Stimulated activated CD8-positive, alpha-beta memory T cell treated with anti-CD3 and anti-CD28 coated beads, Interleukin-7, amount 100 ng/mL, for 24 hours (primary cell): ENCODE data around the gene APCDD1L.

ENCODE experiments used
- DNase-seq: peaks from one replicate; pipeline ENCODE4 v3.0.0-alpha.2; 2020; ENCODE audit warnings: low read depth

Gene APCDD1L

GRCh38 chr20:58492074-58492718 lies 23.0 kb downstream of the APCDD1L start:
- no peak for DNase-seq

GRCh38 chr20:58486207-58486606 lies 29.0 kb downstream of the APCDD1L start:
- no peak for DNase-seq

- DNase-seq: no peak
Observed at GRCh38 chr20:58485393-58485792, 29.8 kb downstream of the APCDD1L start.

- no peak for DNase-seq
Observed at GRCh38 chr20:58483470-58483869, 31.7 kb downstream of the APCDD1L start.

- DNase-seq: no peak
Observed at GRCh38 chr20:58483051-58483450, 32.1 kb downstream of the APCDD1L start.

- DNase-seq: no peak
Observed at GRCh38 chr20:58482416-58482815, 32.8 kb downstream of the APCDD1L start.

- DNase-seq: peak; percentile 28
Observed at GRCh38 chr20:58481481-58482021, 33.6 kb downstream of the APCDD1L start.

- DNase-seq: no peak
Observed at GRCh38 chr20:58480551-58481336, 34.5 kb downstream of the APCDD1L start.

- no peak for DNase-seq
Observed at GRCh38 chr20:58479726-58480440, 35.3 kb downstream of the APCDD1L start.

GRCh38 chr20:58478141-58478805 lies 36.9 kb downstream of the APCDD1L start:
- no peak for DNase-seq

- DNase-seq: no peak
Observed at GRCh38 chr20:58475466-58475865, 39.7 kb downstream of the APCDD1L start.

GRCh38 chr20:58473453-58474425 lies 41.5 kb downstream of the APCDD1L start:
- no peak for DNase-seq

GRCh38 chr20:58472273-58473018 lies 42.8 kb downstream of the APCDD1L start:
- no peak for DNase-seq

- no peak for DNase-seq
Observed at GRCh38 chr20:58471193-58472164, 43.7 kb downstream of the APCDD1L start.

- DNase-seq: no peak
Observed at GRCh38 chr20:58470336-58471192, 44.6 kb downstream of the APCDD1L start.

- no peak for DNase-seq
Observed at GRCh38 chr20:58469616-58470015, 45.6 kb downstream of the APCDD1L start.

GRCh38 chr20:58467572-58468527 lies 47.3 kb downstream of the APCDD1L start:
- DNase-seq: no peak
